GM12878 (cell line): Measurements from ENCODE around the gene SCUBE3. TPM values are rescaled to one million over a fixed set of nuclear protein-coding genes. Genes with fewer than 3 reads are reported as not detected.
A peak's percentile ranks its signal among the peaks of the same experiment; 100 is the strongest.

Experiments used
- ATAC-seq: fragments of 200-7000 bp; cut with Tn5 transposase; 3 replicates; pipeline ENCODE4 v1.9.1; 2020; ENCODE audit warnings: mild to moderate bottlenecking, moderate library complexity
- BruUV-seq: library from RNA; stranded (reverse); fragments of 400-500 nt; replicated peaks from 2 replicates; lab custom pipeline; 2021; lab: Mats Ljungman, UMichigan
- CTCF ChIA-PET: fragments of 300-600 bp; sonication (Branson Sonifier 250); formaldehyde crosslinking; extraction: SDS; loops from one replicate; lab custom pipeline; 2021; ENCODE audit warnings: inconsistent platforms; lab: Yijun Ruan, JAX
- POLR2A ChIA-PET: fragments of 350-600 bp; formaldehyde crosslinking; extraction: SDS; loops from one replicate; lab custom pipeline; 2021; ENCODE audit warnings: inconsistent platforms; lab: Charles Lee
- RAD21 ChIA-PET: fragments of 300-600 bp; sonication (Branson Sonifier 250); formaldehyde crosslinking; loops from one replicate; lab custom pipeline; 2023; ENCODE audit warnings: antibody characterized with exemption; ENCODE audit not compliant: unreplicated experiment; lab: Charles Lee
- SMC1A ChIA-PET: fragments of 300-600 bp; sonication (Branson Sonifier 250); formaldehyde crosslinking; loops from one replicate; lab custom pipeline; 2023; ENCODE audit not compliant: unreplicated experiment, uncharacterized antibody; lab: Charles Lee
- DNase-seq: peaks from one replicate; pipeline ENCODE4 v3.0.0-alpha.2; 2011; ENCODE audit warnings: low read depth, low spot score
- FAIRE-seq: peaks from 3 replicates; lab custom pipeline; 2011; peaks lifted over from hg19 to GRCh38; lab: Jason Lieb, UNC
- H2AFZ ChIP-seq: 2 replicates; pipeline ENCODE4 v1.6.0; 2011; ENCODE audit warnings: low read depth, low read length, control low read depth; ENCODE audit not compliant: control insufficient read depth
- H3K27ac ChIP-seq: 2 replicates; pipeline ENCODE4 v1.5.1; 2011; ENCODE audit warnings: control low read depth; ENCODE audit not compliant: control insufficient read depth, insufficient read depth
- H3K27me3 ChIP-seq, 2 experiments: replicated peaks in 1 of 2; 2 replicates each; pipeline versions ENCODE4 v1.6.0 to v1.6.1; 2011; ENCODE audit warnings: low read length in 1 of 2; ENCODE audit not compliant: control insufficient read depth in 2 of 2, insufficient read depth in 2 of 2
- H3K36me3 ChIP-seq, 2 experiments: 2 replicates each; pipeline ENCODE4 v1.5.1; 2011; ENCODE audit warnings: low read length in 1 of 2; ENCODE audit not compliant: control insufficient read depth in 2 of 2, insufficient read depth in 2 of 2
- H3K4me1 ChIP-seq: 2 replicates; pipeline ENCODE4 v1.6.1; 2011; ENCODE audit warnings: mild to moderate bottlenecking, low read length, moderate library complexity, mixed read lengths; ENCODE audit not compliant: control insufficient read depth, insufficient read depth
- H3K4me2 ChIP-seq: 2 replicates; pipeline ENCODE4 v1.6.0; 2011; ENCODE audit warnings: control low read depth; ENCODE audit not compliant: control insufficient read depth, insufficient read depth
- H3K4me3 ChIP-seq: fragments of 200-600 bp; sonication (generic); 2 replicates; pipeline ENCODE4 v1.5.1; 2016
- H3K79me2 ChIP-seq: 2 replicates; pipeline ENCODE4 v1.6.0; 2011; ENCODE audit warnings: low read length; ENCODE audit not compliant: control insufficient read depth, insufficient read depth
- H3K9ac ChIP-seq: 2 replicates; pipeline ENCODE4 v1.8.0; 2011; ENCODE audit warnings: low read length, control low read depth, mixed read lengths; ENCODE audit not compliant: control insufficient read depth, insufficient read depth
- H3K9me3 ChIP-seq: replicated peaks from 3 replicates; pipeline ENCODE4 v1.5.1; 2011; ENCODE audit warnings: mild to moderate bottlenecking, low read length; ENCODE audit not compliant: control insufficient read depth, insufficient read depth
- H4K20me1 ChIP-seq: 2 replicates; pipeline ENCODE4 v1.6.0; 2011; ENCODE audit not compliant: control insufficient read depth, insufficient read depth
- CHD1 ChIP-seq: IDR thresholded peaks from 2 replicates; pipeline ENCODE4 v1.6.1; 2012; ENCODE audit warnings: low read depth, low read length, improper control_type of control experiment
- CUX1 ChIP-seq: IDR thresholded peaks from 2 replicates; pipeline ENCODE4 v1.6.1; 2012; ENCODE audit warnings: improper control_type of control experiment, low read depth, low read length; ENCODE audit not compliant: insufficient replicate concordance
- IRF3 ChIP-seq: fragments of 450-650 bp; IDR thresholded peaks from 2 replicates; pipeline ENCODE4 v1.6.1; 2014; ENCODE audit warnings: mild to moderate bottlenecking
- IRF5 ChIP-seq: fragments of 450-650 bp; IDR thresholded peaks from 2 replicates; pipeline ENCODE4 v1.6.1; 2017; ENCODE audit warnings: borderline replicate concordance
- JUNB ChIP-seq: IDR thresholded peaks from 2 replicates; pipeline ENCODE4 v1.6.1; 2016; ENCODE audit warnings: antibody characterized with exemption, mild to moderate bottlenecking
- MTA2 ChIP-seq: fragments of 450-650 bp; IDR thresholded peaks from 2 replicates; pipeline ENCODE4 v1.6.1; 2016; ENCODE audit warnings: low read depth, mild to moderate bottlenecking, moderate library complexity
- MXI1 ChIP-seq: fragments of 150-350 bp; IDR thresholded peaks from 2 replicates; pipeline ENCODE4 v1.6.1; 2011; ENCODE audit warnings: low read depth, mild to moderate bottlenecking, inconsistent platforms, low read length, improper control_type of control experiment
- NBN ChIP-seq: fragments of 450-650 bp; IDR thresholded peaks from 2 replicates; pipeline ENCODE4 v1.6.1; 2016
- RFX5 ChIP-seq: IDR thresholded peaks from 2 replicates; pipeline ENCODE4 v1.6.1; 2011; ENCODE audit warnings: low read depth, low read length, improper control_type of control experiment
- WGBS: methylation state at CpG from one replicate; pipeline ENCODE4 v1.1.6; 2016; ENCODE audit warnings: low lambda C conversion rate; ENCODE audit not compliant: insufficient replicate concordance, insufficient coverage; ENCODE audit errors: missing lambda C conversion rate; 5-methylcytosine and 5-hydroxymethylcytosine counted together
- in situ Hi-C: fragments of 300-500 bp; cut with MboI; formaldehyde crosslinking; loops from 9 replicates; pipeline ENCODE4 v1.14.3; 2018; ENCODE audit warnings: mixed read lengths
- intact Hi-C: fragments of 100-400 bp; cut with micrococcal nuclease; formaldehyde crosslinking; loops from one replicate; pipeline ENCODE4 v1.14.2; 2022; ENCODE audit not compliant: unreplicated experiment
- polyA plus RNA-seq, 11 experiments: library from polyadenylated mRNA; depleted of rRNA in 4 of 11; unstranded in 6 of 11; stranded (reverse) in 5 of 11; fragments of >200 nt; fragmentation: Nextera tagmentation in 4 of 11; fragmentation: Illumina TruSeq in 1 of 11; extraction: Ambion mirVana in 4 of 11; extraction: Trizol in 1 of 11; gene quantifications; 1 replicate in 1 of 11; 2 replicates in 10 of 11; pipeline versions ENCODE4 v1.2.1 to v1.2.3, GENCODE V29; 2011 to 2016; ENCODE audit warnings: inconsistent platforms in 2 of 11, missing spikeins in 2 of 11, low read depth in 1 of 11
- total RNA-seq, 4 experiments: library from RNA; depleted of rRNA in 3 of 4; stranded (reverse); fragments of >200 nt in 3 of 4; fragmentation: Illumina TruSeq in 1 of 4; extraction: Trizol in 1 of 4; gene quantifications; 2 replicates each; pipeline versions ENCODE4 v1.2.1 to v1.2.3, GENCODE V29; 2013 to 2021

The SCUBE3 gene
- total and polyA plus RNA-seq, 10 of the 15 experiments (the other 5 are each of a cell fraction or from before 2014, with no cell fraction given): under 0.01 to 0.20 (median 0.07) TPM; not detected in 4

- ChIA-PET SMC1A (no interaction called here), RAD21 (no interaction called here), POLR2A (no interaction called here), CTCF (no interaction called here)
- H2AFZ ChIP-seq: no peak overlapping the region
- BruUV-seq: no TSS peak
- no peak overlapping the region for H3K27ac ChIP-seq
- TF ChIP-seq JUNB: no peak
- TF ChIP-seq RFX5: no peak
- no peak overlapping the region for H3K4me2 ChIP-seq
- H3K27me3 ChIP-seq: no peaks in the 10 kb centered on the region
- in situ Hi-C loops: no loop called here
- no peaks in the 10 kb centered on the region for H4K20me1 ChIP-seq
- no peak overlapping the region for H3K4me3 ChIP-seq
- H3K79me2 ChIP-seq: no peaks in the 10 kb centered on the region
- no peak for DNase-seq
- peaks cover 3% of the 10 kb centered on the region; the same call in 1 of the 2 replicates for H3K4me1 ChIP-seq
- intact Hi-C loops: no loop called here
- FAIRE-seq: no peak
- WGBS: 97% methylated on average over 2 of the region's 2 CpGs
- no peaks in the 10 kb centered on the region for H3K9me3 ChIP-seq
- ATAC-seq: no peak
- no peaks in the 10 kb centered on the region; a peak in 1 of 4 replicates for H3K36me3 ChIP-seq
- H3K9ac ChIP-seq: no peak overlapping the region
Observed at GRCh38 chr6:35272005-35272404, 58.2 kb downstream of the SCUBE3 start.

GRCh38 chr6:35273822-35274559 lies 60.2 kb downstream of the SCUBE3 start:
- Histone ChIP-seq H3K27ac (no peak overlapping the region), H3K4me1 (no peaks in the 10 kb centered on the region), H3K79me2 (no peaks in the 10 kb centered on the region), H3K4me3 (no peak overlapping the region), H3K36me3 (no peaks in the 10 kb centered on the region; a peak in 1 of 4 replicates), H4K20me1 (no peaks in the 10 kb centered on the region), H2AFZ (no peak overlapping the region), H3K27me3 (no peaks in the 10 kb centered on the region), H3K9me3 (no peaks in the 10 kb centered on the region), H3K4me2 (no peak overlapping the region), H3K9ac (no peak overlapping the region)
- ChIA-PET POLR2A (interaction anchor here (0.7 to 1.2 kb wide), 3 partner anchors 15 to 522 kb away, joined by 3 to 4 read pairs (median 3); partner anchors contain the start of gene ZNF76), SMC1A (no interaction called here), CTCF (no interaction called here), RAD21 (interaction anchor here (0.5 kb wide), 1 partner anchor 36 kb away, joined by 3 read pairs; no protein-coding TSS in a partner anchor)
- in situ Hi-C loops: no loop called here
- DNase-seq (no peak), FAIRE-seq (no peak), ATAC-seq (no peak)
- intact Hi-C loops: no loop called here
- 97% methylated on average over 4 of the region's 4 CpGs for WGBS
- TSS peak; percentile 56 for BruUV-seq
- TF ChIP-seq MTA2 (no peak), IRF3 (no peak), MXI1 (no peak), NBN (no peak), IRF5 (no peak), CHD1 (no peak), CUX1 (no peak)
